Right lobe of liver (tissue), 6 donors: ENCODE measurements around the gene CABYR. TPM values are rescaled to one million over a fixed set of nuclear protein-coding genes. Genes with fewer than 3 reads are reported as not detected.

ENCODE experiments used
- ATAC-seq, 4 donors: fragments of 200-7000 bp; cut with Tn5 transposase; one replicate each; pipeline ENCODE4 v1.9.1; 2020; ENCODE audit warnings: mild to moderate bottlenecking in 4 of 4, moderate library complexity in 4 of 4
- DNase-seq, 3 donors: peaks; one replicate each; pipeline ENCODE4 v3.0.0-alpha.2; 2020
- H3K27ac ChIP-seq, 3 donors: fragments of 200-600 bp; one replicate each; pipeline ENCODE4 v1.8.0; 2022
- H3K27me3 ChIP-seq, 2 donors: fragments of 200-600 bp; one replicate each; pipeline ENCODE4 v1.8.0; 2022
- H3K36me3 ChIP-seq, 4 donors: fragments of 200-600 bp; sonication (generic) in 1 of 4; one replicate each; pipeline versions ENCODE4 v1.5.1 to v1.8.0; 2017 to 2022; ENCODE audit warnings: control low read depth in 1 of 4
- H3K4me1 ChIP-seq, 4 donors: fragments of 200-600 bp; sonication (generic) in 1 of 4; one replicate each; pipeline versions ENCODE4 v1.5.1 to v1.8.0; 2017 to 2022; ENCODE audit warnings: control low read depth in 1 of 4
- H3K4me3 ChIP-seq, 3 donors: fragments of 200-600 bp; one replicate each; pipeline ENCODE4 v1.8.0; 2022
- H3K9me3 ChIP-seq, 4 donors: fragments of 200-600 bp; sonication (generic) in 1 of 4; one replicate each; pipeline versions ENCODE4 v1.5.1 to v1.8.0; 2017 to 2022; ENCODE audit warnings: control low read depth in 1 of 4
- CTCF ChIP-seq, 4 donors: fragments of 200-600 bp in 3 of 4; fragments of 450-650 bp in 1 of 4; IDR thresholded peaks; one replicate each; pipeline versions ENCODE4 v1.5.1 to v1.8.0; 2016 to 2022; ENCODE audit warnings: antibody characterized with exemption in 4 of 4, mild to moderate bottlenecking in 2 of 4
- POLR2A ChIP-seq: fragments of 450-650 bp; IDR thresholded peaks from one replicate; pipeline ENCODE4 v1.6.1; 2017; ENCODE audit warnings: antibody characterized with exemption, mild to moderate bottlenecking
- WGBS: methylation state at CpG from one replicate; pipeline ENCODE4 v1.1.6; 2018; ENCODE audit warnings: low coverage, low lambda C conversion rate; ENCODE audit not compliant: insufficient coverage; ENCODE audit errors: missing lambda C conversion rate; 5-methylcytosine and 5-hydroxymethylcytosine counted together
- intact Hi-C, 2 donors: fragments of 100-400 bp; cut with DNase I; formaldehyde crosslinking; loops; one replicate each; pipeline versions ENCODE4 v1.11.2 to v1.14.1; 2022
- long read RNA-seq: library from polyadenylated mRNA; unstranded; transcript quantifications from one replicate; pipeline ENCODE4 v2.0.0, GENCODE V29; 2019
- total RNA-seq, 6 experiments: library from RNA; depleted of rRNA in 2 of 6; stranded (reverse); fragments of >200 nt in 2 of 6; fragmentation: NEBNext Ultra II Directional in 3 of 6; extraction: Animal tissue kit (Norgen Biotek cat#: 25700) in 3 of 6; gene quantifications; one replicate each; pipeline versions ENCODE4 v1.1.0 to v1.2.4, GENCODE V29; 2016 to 2023
- donor health status: DM: no; HTN: yes; CAD: no.
- donor health status: DM: no; HTN: no; CAD: no.
- donor health status: DM: no; HTN: no; CAD: no.
- donor health status: DM: no; HTN: yes; CAD: no.
- donor health status: DM: no; HTN: yes; CAD: no.

Gene CABYR
- 1 to 10 TPM in 3 of 6 experiments, under 1 TPM in 1, not detected in 2; 0.31 to 7.5 (median 3.7) TPM for total RNA-seq
- long read RNA-seq, partial matches to known transcripts, result 0 of 1 reads
- long read RNA-seq, other reads (novel, unspliced or antisense), result 0 of 1 reads

GRCh38 chr18:24138789-24139616 is at the start of gene CABYR:
TSS of gene CABYR (plus strand) at chr18:24139062. CDS start at chr18:24143115, 4,053 bp downstream.
- WGBS, result 4% methylated on average over 15 of the region's 63 CpGs
- H3K27ac ChIP-seq, result peak within 1 kb of the TSS in 1 of 3 donors; percentile 82
- intact Hi-C loops, result no loop called here

GRCh38 chr18:24089076-24089475 is 49.8 kb upstream of the CABYR start:
- H3K36me3 ChIP-seq, result peaks cover 0 to 3% (median 0%) of the 10 kb centered on the region in 4 donors
- no peaks in the 10 kb centered on the region for H3K27me3 ChIP-seq
- DNase-seq (no peak), ATAC-seq (peak; percentile 27 to 76 (median 43))
- WGBS, result 58% methylated on average over 3 of the region's 4 CpGs
- intact Hi-C loops, result no loop called here
- no peak overlapping the region for H3K27ac ChIP-seq
- H3K4me1 ChIP-seq, result peaks cover 0 to 12% (median 6%) of the 10 kb centered on the region in 4 donors
- no peaks in the 10 kb centered on the region for H3K9me3 ChIP-seq
- no peak overlapping the region for H3K4me3 ChIP-seq
- no peak for TF ChIP-seq CTCF (IDR thresholded peaks at IDR 0.05)
- no peak for TF ChIP-seq POLR2A

More at GRCh38 chr18:24138789-24139616, at the start of gene CABYR:
- DNase-seq, result peak; percentile 66 to 77 (median 67)
- no peaks in the 10 kb centered on the region for H3K9me3 ChIP-seq
- no peaks in the 10 kb centered on the region for H3K36me3 ChIP-seq
- peak within 1 kb of the TSS; percentile 42 to 59 (median 42) for H3K4me3 ChIP-seq
- ATAC-seq, result peak; percentile 76 to 87 (median 84)
- H3K27me3 ChIP-seq, result no peaks in the 10 kb centered on the region
- TF ChIP-seq CTCF (IDR thresholded peaks at IDR 0.05) (no peak), POLR2A (peak; percentile 56)
- H3K4me1 ChIP-seq, result peaks cover 0 to 43% (median 4%) of the 10 kb centered on the region in 4 donors

GRCh38 chr18:24089515-24090337 is 49.1 kb upstream of the CABYR start:
- intact Hi-C loops, result no loop called here
- peak in 3 of 4 donors; percentile 52 to 68 (median 53) for ATAC-seq
- Histone ChIP-seq H3K4me1 (peaks cover 0 to 12% (median 6%) of the 10 kb centered on the region in 4 donors), H3K27me3 (no peaks in the 10 kb centered on the region), H3K9me3 (no peaks in the 10 kb centered on the region), H3K36me3 (peaks cover 0 to 3% (median 0%) of the 10 kb centered on the region in 4 donors), H3K4me3 (no peak overlapping the region), H3K27ac (no peak overlapping the region)
- WGBS, result 32% methylated on average over 4 of the region's 4 CpGs
- TF ChIP-seq POLR2A (no peak), CTCF (IDR thresholded peaks at IDR 0.05) (no peak)
- DNase-seq, result no peak

- Histone ChIP-seq H3K36me3 (peaks cover 0 to 3% (median 0%) of the 10 kb centered on the region in 4 donors), H3K4me3 (no peak overlapping the region), H3K9me3 (no peaks in the 10 kb centered on the region), H3K4me1 (peaks cover 0 to 12% (median 6%) of the 10 kb centered on the region in 4 donors), H3K27me3 (no peaks in the 10 kb centered on the region), H3K27ac (no peak overlapping the region)
- DNase-seq, result no peak
- ATAC-seq, result no peak
- intact Hi-C loops, result no loop called here
- WGBS, result 100% methylated on average over 1 of the region's 13 CpGs
- TF ChIP-seq POLR2A, result no peak
- TF ChIP-seq CTCF (IDR thresholded peaks at IDR 0.05), result no peak
These were observed 48.0 kb upstream of the CABYR start for GRCh38 chr18:24090876-24091275.
